Mesodermal cell (in vitro differentiated cells): ENCODE data around the gene DNAH3.

Experiments used
- H3K27ac ChIP-seq: 2 replicates; pipeline ENCODE4 v1.7.0; 2013; ENCODE audit warnings: mild to moderate bottlenecking, low read depth, low read length, moderate library complexity; ENCODE audit not compliant: severe bottlenecking
- H3K36me3 ChIP-seq: 2 replicates; pipeline ENCODE4 v1.7.1; 2013; ENCODE audit warnings: mild to moderate bottlenecking, low read length, moderate library complexity; ENCODE audit not compliant: control insufficient read depth, insufficient read depth
- H3K4me1 ChIP-seq: one replicate; pipeline ENCODE4 v1.7.1; 2013; ENCODE audit warnings: mild to moderate bottlenecking, low read length; ENCODE audit not compliant: insufficient read depth, control insufficient read depth, poor library complexity, severe bottlenecking
- H3K4me3 ChIP-seq: 2 replicates; pipeline ENCODE4 v1.7.0; 2013; ENCODE audit warnings: low read length, control low read depth, mild to moderate bottlenecking; ENCODE audit not compliant: insufficient read depth, poor library complexity, severe bottlenecking; ENCODE audit errors: extremely low read depth
- H3K9me3 ChIP-seq: 2 replicates; pipeline ENCODE4 v1.7.1; 2013; ENCODE audit warnings: mild to moderate bottlenecking, low read length, moderate library complexity; ENCODE audit not compliant: control insufficient read depth
- WGBS, 2 experiments: methylation state at CpG; one replicate each; pipeline ENCODE4 v1.1.5; 2013; ENCODE audit warnings: missing lambda C conversion rate in 2 of 2; ENCODE audit not compliant: insufficient coverage in 2 of 2; 5-methylcytosine and 5-hydroxymethylcytosine counted together

Gene DNAH3

DNA sequence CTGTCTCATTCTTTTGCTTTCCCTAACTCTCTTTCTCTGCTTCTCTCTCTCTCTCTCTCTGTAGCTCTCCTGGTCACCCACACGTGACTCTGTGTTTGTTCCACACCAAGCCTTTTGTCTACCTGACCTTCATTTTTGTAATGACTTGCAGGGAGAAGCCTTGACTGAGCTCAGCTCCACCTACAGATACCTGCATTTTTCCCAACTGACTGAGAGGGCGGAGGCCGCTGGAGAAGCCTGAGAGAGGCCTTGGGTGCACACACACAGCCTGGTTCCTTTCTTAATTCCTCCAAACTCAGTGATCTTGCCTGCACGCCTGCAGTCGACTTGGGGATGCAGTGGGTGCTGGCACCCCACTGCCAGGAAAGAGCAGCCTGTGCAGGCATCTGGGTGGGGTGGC lies 181.3 kb downstream of the DNAH3 start:
- H3K9me3 ChIP-seq, result no peaks in the 10 kb centered on the region
- no peak overlapping the region for H3K4me3 ChIP-seq
- WGBS, 2 experiments, result 66 to 92% methylated on average over 3 to 5 of the region's 5 CpGs
- no peaks in the 10 kb centered on the region for H3K36me3 ChIP-seq
- H3K27ac ChIP-seq, result no peak overlapping the region
- H3K4me1 ChIP-seq, result no peaks in the 10 kb centered on the region

DNA sequence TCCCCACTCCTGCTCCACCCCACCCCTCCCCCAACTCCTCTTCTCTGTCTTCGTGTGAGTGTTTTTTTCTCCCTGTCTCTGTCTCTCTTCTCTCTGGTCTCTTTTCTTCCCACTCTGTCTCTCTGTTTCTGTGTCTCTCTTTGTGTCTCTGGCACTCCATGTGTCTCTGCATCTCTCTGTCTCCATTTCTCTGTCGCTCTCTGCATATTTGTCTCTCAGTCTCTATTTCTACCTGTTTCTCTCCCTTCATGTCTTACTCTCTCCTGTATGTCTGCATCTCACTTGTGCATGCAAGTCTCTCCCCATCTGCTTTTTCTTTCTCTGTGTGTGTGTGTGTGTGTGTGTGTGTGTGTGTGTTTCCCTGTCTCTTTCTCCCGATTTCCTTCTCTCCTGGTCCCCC lies 181.9 kb downstream of the DNAH3 start:
- no peaks in the 10 kb centered on the region for H3K4me1 ChIP-seq
- H3K4me3 ChIP-seq, result no peak overlapping the region
- H3K36me3 ChIP-seq, result no peaks in the 10 kb centered on the region
- no peaks in the 10 kb centered on the region for H3K9me3 ChIP-seq
- WGBS, 2 experiments, result 51 to 52% methylated on average over 2 of the region's 3 CpGs
- no peak overlapping the region for H3K27ac ChIP-seq

DNA sequence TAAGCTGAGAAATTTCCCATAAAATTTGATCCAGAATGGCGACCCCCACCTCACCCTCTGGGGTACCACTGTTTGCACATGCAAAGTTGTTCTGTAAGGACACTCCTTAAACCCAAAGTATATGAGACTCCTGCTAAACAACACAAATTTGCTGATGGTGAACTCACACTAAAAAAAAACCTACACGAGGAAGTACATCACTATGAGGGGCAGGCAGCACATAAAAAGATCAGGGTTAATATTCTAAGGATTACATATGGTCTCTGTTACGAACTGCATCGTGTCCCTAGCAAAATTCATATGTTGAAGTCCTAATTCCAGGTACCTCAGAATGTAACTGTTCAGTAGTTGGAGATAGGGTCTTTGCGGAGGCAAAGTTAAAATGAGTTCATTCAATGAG lies 189.7 kb downstream of the DNAH3 start:
- H3K9me3 ChIP-seq, result no peaks in the 10 kb centered on the region
- WGBS, 2 experiments, result 91 to 93% methylated on average over 4 of the region's 5 CpGs
- no peak overlapping the region for H3K4me3 ChIP-seq
- H3K4me1 ChIP-seq, result no peaks in the 10 kb centered on the region
- no peaks in the 10 kb centered on the region for H3K36me3 ChIP-seq
- no peak overlapping the region for H3K27ac ChIP-seq

DNA sequence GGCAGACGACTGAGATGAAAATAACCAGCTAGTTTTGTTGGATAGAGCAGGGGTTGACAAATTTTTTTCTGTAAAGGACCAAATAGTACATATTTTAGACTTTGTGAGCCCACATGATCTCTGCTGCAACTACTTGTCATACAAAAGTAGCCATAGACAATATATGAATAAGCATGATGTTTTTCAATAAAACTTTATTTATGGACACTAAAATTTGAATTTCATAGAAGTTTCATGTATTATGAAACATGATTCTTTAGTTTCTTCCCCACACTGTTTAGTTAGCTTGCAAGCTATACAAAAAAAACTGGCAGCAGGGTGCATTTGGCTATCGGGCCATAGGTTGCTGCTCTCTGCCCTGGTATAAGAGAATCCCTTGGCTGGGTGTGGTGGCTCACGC lies 193.5 kb downstream of the DNAH3 start:
- Histone ChIP-seq H3K4me3 (no peak overlapping the region), H3K9me3 (no peaks in the 10 kb centered on the region), H3K36me3 (no peaks in the 10 kb centered on the region), H3K27ac (no peak overlapping the region), H3K4me1 (no peaks in the 10 kb centered on the region)
- WGBS, 2 experiments, result 100% methylated on average over 1 of the region's 3 CpGs

DNA sequence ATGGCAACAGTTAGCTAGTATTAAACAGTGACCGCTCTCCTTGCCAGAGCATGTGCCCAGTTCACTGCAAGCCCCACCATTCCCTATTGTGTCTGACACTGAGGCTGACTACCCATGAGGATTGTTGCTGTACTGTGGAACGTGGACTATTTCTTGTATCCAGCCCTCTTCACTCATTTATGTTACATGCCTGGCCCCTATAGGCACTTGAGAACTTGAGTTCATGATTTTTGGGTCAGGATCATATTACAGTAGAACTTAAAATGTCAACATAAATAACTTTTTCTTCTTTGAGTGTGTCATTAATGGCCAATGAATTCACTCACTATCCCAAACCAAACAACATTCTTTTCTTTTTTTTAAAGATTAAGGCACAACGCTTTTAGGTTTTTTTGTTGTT lies 194.3 kb downstream of the DNAH3 start:
- 88 to 100% methylated on average over 1 of the region's 3 CpGs for WGBS, 2 experiments
- Histone ChIP-seq H3K9me3 (no peaks in the 10 kb centered on the region), H3K4me3 (no peak overlapping the region)

DNA sequence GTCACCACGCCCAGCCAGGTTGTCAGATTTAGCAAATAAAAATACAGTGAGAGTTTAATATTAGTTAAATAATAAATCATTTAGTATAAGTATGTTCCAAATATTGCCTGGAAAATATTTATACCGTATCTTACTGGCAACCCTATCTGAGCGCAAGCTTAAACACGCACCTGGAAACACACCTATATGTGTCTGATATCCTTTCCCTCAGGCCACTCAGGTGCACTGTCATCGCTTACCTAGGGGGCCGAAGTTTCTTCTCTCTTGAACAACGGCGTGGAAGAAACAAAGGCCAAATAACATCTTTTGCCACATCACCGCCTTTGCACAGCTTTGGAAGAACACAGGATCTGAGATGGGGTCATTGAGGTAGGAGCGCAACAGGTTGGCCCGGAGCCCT lies 196.1 kb downstream of the DNAH3 start:
- no peaks in the 10 kb centered on the region for H3K9me3 ChIP-seq
- WGBS, 2 experiments, result 91 to 98% methylated on average over 9 of the region's 11 CpGs
- H3K27ac ChIP-seq, result no peak overlapping the region

More for the DNA sequence above, 194.3 kb downstream of the DNAH3 start:
- Histone ChIP-seq H3K4me1 (no peaks in the 10 kb centered on the region), H3K27ac (no peak overlapping the region), H3K36me3 (no peaks in the 10 kb centered on the region)

DNA sequence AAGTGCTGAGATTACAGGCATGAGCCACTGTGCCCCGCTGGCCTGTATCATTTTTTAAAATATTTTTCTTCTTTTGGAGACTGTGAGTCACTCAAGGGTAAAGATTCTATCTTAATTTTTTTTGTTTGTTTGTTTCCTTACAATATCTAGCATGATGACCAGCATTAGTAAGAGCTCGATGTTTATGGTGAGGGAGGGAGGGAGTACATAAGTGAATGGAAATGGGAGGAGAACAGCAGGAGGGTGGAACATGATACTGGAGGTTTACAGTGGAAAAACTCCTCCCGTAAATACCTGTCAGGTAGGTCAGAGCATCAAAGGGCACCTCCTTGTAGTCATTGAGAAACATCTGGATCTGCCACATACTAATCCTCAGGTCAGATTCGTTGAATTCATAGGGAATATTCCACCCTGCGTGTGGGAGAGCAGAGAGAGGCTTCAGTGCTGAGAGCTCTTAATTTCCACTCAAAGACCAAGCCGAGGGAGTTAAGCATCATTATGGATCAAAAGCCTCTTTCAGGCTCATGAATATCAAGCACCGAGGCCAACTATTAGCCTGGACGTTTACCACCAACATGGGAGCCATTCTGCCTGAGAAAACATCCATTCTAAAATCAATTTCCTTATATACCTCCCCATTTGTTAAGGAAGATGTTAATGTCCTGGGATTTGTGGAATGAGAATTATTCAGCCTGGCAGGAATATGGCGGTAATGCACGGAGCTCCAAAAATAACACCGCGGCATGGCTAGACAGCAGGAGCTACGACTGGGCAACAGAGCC lies 198.3 kb downstream of the DNAH3 start:
- H3K9me3 ChIP-seq, result no peaks in the 10 kb centered on the region
- no peak overlapping the region for H3K4me3 ChIP-seq
- H3K4me1 ChIP-seq, result no peaks in the 10 kb centered on the region
- 87 to 91% methylated on average over 10 to 11 of the region's 13 CpGs for WGBS, 2 experiments
- H3K36me3 ChIP-seq, result no peaks in the 10 kb centered on the region
- no peak overlapping the region for H3K27ac ChIP-seq

More for the DNA sequence above, 196.1 kb downstream of the DNAH3 start:
- Histone ChIP-seq H3K4me3 (no peak overlapping the region), H3K36me3 (no peaks in the 10 kb centered on the region), H3K4me1 (no peaks in the 10 kb centered on the region)

DNA sequence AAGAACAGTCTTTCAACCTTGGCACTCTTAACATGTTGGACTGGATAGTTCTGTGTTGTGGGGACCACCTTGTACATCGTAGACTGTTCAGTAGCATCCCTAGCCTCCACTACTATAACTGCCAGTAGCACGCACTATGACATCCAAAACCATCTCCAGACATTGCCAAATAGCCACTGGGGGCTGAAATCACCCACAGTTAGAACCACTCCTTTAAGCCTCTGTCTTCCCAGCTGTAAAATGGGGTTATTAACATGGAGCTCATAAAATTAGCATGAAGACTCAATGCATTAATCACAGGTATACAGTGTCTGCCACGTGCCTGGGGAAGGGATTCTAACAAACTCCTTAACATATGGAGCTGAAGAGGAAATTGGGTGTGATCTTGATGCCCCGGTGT lies 200.4 kb downstream of the DNAH3 start:
- Histone ChIP-seq H3K4me3 (no peak overlapping the region), H3K27ac (no peak overlapping the region), H3K4me1 (no peaks in the 10 kb centered on the region), H3K36me3 (no peaks in the 10 kb centered on the region), H3K9me3 (no peaks in the 10 kb centered on the region)
- 80 to 90% methylated on average over 1 to 2 of the region's 4 CpGs for WGBS, 2 experiments

DNA sequence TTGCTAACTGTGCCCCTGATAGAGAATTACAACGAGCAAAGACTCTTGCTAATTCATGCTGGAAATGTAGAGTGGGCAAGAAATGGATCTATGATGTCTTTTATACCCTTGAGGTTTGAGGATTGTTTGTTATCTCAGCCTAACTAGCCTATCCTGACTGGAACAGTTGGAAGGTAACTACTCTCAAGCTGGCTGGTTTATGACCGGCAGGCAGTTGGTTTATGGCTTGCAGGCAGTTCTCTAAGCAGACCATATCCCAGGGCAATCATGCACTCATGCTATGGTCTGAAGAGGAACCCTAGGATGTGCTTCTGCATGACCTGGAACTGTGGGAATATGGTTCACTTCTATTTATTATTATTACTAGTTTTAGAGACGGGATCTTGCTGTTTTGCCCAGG lies 201.0 kb downstream of the DNAH3 start:
- no peaks in the 10 kb centered on the region for H3K36me3 ChIP-seq
- 97 to 100% methylated on average over 2 to 3 of the region's 3 CpGs for WGBS, 2 experiments
- H3K27ac ChIP-seq, result no peak overlapping the region
- no peak overlapping the region for H3K4me3 ChIP-seq
- H3K4me1 ChIP-seq, result no peaks in the 10 kb centered on the region
- no peaks in the 10 kb centered on the region for H3K9me3 ChIP-seq

DNA sequence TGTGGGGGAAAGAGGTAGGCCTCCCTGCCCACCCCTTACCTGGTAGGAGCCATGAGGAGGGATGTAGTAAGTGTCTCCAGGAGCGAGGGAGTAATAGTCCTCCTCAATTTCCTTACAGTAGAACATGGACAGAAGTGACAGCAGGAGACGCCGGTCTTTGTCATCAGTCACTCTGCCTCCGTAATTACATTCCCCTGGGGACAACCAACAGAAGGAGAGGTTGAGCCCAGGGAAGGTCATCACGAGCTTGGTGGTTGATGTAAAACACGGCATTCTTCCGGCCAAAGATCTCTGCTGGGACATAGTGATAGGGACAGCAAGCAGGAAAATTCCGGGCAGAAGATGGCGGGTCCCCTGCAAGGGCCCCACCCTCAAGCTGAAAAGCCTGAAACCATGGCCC lies 202.2 kb downstream of the DNAH3 start:
- Histone ChIP-seq H3K4me3 (no peak overlapping the region), H3K36me3 (no peaks in the 10 kb centered on the region), H3K9me3 (no peaks in the 10 kb centered on the region), H3K4me1 (no peaks in the 10 kb centered on the region), H3K27ac (no peak overlapping the region)
- WGBS, 2 experiments, result 90 to 97% methylated on average over 8 to 9 of the region's 9 CpGs

DNA sequence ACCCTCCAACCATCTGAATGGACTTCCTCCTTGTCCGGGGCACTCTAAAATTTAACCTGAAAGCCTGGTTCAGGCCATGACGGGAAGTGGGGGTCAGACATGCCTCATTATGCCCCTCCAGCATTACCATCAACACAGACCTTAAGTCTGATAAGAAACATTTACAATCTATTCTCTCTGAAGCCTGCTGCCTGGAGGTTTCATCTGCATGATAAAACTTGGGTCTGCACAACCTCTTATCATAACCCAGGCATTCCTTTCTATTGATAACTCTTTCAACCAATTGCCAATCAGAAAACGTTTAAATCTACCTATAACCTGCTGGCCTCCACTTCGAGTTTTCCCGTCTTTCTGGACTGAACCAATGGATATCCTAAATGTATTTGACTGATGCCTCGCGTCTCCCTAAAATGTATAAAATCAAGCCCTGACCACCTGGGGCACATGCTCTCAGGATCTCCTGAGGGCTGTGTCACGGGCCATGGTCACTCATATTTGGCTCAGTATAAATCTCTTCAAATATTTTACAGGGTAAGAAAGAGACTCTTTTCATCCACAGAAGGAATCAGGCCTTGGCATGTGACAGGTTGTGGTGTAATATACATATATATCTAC lies 204.5 kb downstream of the DNAH3 start:
- Histone ChIP-seq H3K9me3 (no peaks in the 10 kb centered on the region), H3K4me3 (no peak overlapping the region), H3K4me1 (no peaks in the 10 kb centered on the region), H3K36me3 (no peaks in the 10 kb centered on the region), H3K27ac (no peak overlapping the region)
- 87 to 92% methylated on average over 7 of the region's 8 CpGs for WGBS, 2 experiments
